Measurements from ENCODE around the gene FAF1. TPM values are rescaled to one million over a fixed set of nuclear protein-coding genes. Genes with fewer than 3 reads are reported as not detected.

The FAF1 gene
- total RNA-seq, 1 donor from 2014 or later, result 10.4 TPM

- no peak for DNase-seq (ENCODE audit: low spot score)
Observed at GRCh38 chr1:50702395-50702794, 257.7 kb downstream of the FAF1 start.

GRCh38 chr1:50701706-50702317 is 258.3 kb downstream of the FAF1 start:
- DNase-seq (ENCODE audit: low spot score), result no peak

DNA sequence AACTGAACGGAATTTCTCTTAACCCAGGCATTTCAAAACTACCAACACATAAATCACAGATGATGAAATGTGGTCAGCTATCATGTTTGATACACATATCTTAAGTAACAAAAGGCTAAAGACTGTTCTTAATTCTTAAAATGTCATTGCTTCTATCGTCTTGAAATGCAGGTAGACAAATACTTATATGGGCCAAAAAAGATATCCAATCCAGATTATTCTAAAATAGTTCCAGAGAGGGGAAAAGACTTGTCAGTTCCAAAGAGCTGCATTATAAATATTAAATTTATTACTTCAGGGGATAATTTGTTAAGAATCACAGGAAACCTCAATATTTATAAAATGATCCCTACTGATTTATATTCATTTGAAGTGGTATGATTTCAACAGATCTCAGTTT is 259.4 kb downstream of the FAF1 start:
- no peak for DNase-seq (ENCODE audit: low spot score)

DNA sequence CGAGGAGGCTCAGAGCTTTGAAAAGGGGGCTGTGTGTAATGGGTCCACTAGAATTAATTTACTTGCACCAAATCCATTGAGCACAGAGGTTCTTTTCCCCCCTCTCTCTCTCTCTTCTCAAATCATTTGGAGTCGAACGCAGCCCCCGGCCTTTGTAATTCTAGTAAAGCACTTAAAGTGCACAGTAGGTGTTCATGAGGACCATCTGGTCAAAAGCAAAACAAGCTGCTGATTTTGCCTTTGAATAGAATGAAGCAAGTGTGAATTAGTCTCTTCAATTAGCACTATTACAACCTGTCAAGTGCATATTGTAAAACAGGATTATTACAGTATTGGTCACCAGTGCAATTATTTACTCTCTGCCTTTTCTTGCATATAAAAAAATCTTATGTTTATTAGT is 259.9 kb downstream of the FAF1 start:
- DNase-seq (ENCODE audit: low spot score), result no peak

- DNase-seq (ENCODE audit: low spot score), result no peak
Observed at GRCh38 chr1:50699795-50700194, 260.3 kb downstream of the FAF1 start.

GRCh38 chr1:50697440-50698421 is 262.3 kb downstream of the FAF1 start:
- DNase-seq (ENCODE audit: low spot score), result no peak

GRCh38 chr1:50693829-50694228 is 266.2 kb downstream of the FAF1 start:
- DNase-seq (ENCODE audit: low spot score), result no peak

DNA sequence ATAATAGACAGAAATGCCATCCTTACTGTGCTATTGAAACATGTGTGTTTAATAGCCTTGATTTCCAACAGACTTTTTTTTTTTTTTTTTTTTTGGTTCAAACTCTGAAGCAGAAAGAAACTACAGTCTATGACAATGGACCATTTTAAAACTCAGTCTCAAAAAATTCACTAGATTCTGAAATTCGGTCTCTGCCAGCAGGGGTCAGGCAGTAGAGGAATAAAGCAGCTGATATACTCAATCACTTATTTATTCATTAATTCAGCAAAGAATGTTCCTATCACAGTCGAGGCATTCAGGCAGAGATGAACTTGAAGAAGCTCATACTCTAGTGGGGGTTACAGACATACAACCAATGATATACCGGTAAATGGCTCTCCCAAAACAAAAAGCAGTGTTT is 275.9 kb downstream of the FAF1 start:
- DNase-seq (ENCODE audit: low spot score), result no peak

DNA sequence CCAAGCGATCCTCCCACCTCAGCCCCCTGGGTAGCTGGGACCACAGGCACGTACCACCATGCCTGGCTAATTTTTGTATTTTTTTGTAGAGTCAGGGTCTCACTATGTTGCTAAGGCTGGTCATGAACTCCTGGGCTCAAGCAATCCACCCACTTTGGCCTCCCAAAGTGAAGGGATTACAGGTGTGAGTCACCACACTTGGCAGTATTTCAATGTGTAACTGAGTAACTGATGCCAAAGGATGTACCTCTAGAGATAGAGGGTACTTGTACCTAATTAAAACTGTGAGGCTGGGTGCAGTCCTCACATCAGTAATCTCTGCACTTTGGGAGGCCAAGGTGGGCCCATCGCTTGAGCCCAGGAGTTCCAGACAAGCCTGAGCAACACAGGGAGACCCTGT is 278.1 kb downstream of the FAF1 start:
- DNase-seq (ENCODE audit: low spot score), result no peak

- DNase-seq (ENCODE audit: low spot score), result no peak
Observed at GRCh38 chr1:50667710-50668356, 292.2 kb downstream of the FAF1 start.

GRCh38 chr1:50667272-50667671 is 292.8 kb downstream of the FAF1 start:
- DNase-seq (ENCODE audit: low spot score), result no peak

GRCh38 chr1:50666849-50667248 is 293.2 kb downstream of the FAF1 start:
- DNase-seq (ENCODE audit: low spot score), result no peak

DNA sequence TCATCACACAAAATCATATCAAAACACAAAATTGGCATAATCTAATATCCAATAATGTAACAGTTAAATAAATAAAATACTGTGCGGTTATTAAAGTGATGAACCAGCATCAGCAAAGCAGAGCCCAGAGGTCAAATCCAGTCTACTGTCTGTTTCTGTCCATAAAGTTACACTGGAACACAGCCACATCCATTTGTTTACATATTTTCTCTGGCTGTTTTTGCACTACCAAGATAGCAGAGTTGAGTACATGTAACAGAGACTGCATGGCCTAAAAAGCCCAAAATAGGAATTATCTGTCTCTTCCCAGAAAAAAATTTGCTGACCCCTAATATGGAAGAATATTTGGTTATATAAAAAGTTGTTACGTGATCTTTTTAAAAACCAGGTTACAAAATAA is 294.7 kb downstream of the FAF1 start:
- peak; percentile 34 for DNase-seq (ENCODE audit: low spot score)

- no peak for DNase-seq (ENCODE audit: low spot score)
Observed at GRCh38 chr1:50661626-50662025, 298.4 kb downstream of the FAF1 start.

DNA sequence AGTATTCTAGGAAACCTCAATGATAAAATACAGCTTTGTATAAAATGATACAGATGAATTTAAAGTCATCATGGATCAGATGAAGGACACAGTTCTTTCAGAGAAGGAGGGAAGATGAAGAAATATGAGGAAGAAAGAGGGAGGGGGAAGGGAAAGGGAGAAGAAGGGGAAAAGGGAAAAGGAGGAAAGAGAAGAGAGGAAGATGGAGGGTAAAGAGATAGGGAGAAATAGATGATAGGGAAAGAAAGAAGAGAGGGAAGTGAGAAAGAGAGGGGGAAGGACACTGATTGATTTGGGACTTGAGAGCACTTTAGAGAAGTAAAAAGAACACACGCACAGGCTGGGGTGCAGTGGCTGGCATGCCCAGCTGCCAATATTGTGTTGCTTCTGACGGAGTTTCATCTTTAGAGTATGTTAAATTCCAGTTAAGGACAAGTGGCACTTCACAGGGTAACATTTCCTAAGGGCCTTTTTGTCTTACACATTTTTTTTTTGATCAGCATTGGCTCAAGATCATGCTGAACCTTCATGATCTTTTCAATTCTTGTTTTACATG is 300.9 kb downstream of the FAF1 start:
- no peak for DNase-seq (ENCODE audit: low spot score)

DNA sequence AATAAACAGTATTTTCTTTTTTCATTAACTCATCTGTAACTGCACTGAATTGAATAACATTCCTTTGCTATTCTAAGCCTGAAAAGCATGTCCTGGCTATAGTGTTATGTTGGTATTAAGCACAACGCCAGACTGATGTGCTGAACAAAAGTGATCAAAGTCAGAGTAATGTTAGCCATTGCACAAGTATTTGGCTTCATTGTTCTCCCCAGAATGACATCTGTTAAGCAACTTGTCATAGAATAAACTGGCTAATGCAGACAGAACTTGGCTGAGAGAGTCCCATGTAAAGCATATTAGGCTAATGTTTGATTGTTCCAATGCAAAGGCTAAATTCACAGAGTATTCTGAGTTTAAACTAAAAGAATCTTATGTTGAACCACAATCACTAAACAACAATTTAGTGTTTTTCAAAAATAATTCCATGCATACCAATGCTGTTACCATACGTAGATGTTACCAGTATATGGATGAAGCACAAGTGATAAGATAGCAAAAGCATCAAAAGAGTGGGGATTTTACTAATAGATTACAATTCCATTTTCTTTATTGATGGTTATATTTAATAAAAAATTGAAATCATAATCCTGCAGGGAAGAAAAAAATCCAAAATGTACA is 301.5 kb downstream of the FAF1 start:
- no peak for DNase-seq (ENCODE audit: low spot score)

GRCh38 chr1:50656931-50657330 is 303.1 kb downstream of the FAF1 start:
- DNase-seq (ENCODE audit: low spot score), result no peak

DNA sequence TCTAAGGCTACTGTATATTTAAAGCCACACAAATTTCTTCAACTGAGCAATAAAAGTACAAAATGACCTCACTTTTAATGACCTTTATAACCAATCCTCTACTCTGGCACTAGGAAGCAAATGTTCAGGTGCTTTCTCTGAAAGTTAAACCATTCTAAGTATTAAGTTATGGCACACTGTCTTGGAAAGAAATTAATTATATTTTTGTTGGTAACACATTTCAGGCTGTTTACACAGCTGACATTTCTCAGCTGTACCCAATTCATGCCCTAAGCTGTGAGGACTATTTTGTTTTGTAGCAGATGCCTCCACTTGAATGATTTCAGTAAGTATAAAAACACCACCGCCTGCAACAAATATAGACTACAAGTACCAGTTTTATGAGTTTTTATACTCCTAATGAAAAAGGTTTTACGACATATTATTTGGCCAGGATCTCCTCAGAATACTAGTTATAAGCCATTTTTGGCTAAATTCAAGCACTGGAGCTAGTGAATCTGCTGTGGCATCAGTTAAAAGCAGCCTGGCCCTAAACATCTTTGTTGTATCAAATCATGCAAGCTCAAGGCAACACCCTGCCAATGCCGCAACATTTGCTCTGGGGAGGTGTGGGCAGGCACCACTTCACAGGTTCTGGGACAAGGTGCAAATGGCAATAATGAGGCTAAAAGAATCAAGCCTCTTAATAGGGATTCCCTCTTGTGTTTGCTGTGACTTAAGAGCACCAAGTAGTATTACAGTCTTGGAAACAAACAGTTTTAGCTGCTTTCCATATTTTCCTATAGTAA is 308.4 kb downstream of the FAF1 start:
- no peak for DNase-seq (ENCODE audit: low spot score)

DNA sequence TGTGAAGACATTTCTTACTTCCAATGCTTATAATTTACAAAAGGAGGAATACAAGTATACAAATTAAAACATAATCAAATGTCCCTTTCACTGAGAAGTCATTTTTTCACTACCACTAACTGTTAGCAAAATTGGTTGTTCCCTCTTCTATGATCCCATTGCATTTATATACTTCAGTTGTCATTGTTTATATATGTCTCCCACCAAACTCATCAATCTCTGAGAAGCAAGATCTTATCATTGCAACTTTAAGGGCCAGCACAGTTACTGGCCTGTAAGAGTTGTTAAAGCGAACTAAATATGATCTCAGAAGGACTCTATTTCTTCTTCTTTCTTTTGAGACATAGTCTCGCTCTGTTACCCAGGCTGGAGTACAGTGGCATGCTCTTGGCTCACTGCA is 313.5 kb downstream of the FAF1 start:
- no peak for DNase-seq (ENCODE audit: low spot score)

DNA sequence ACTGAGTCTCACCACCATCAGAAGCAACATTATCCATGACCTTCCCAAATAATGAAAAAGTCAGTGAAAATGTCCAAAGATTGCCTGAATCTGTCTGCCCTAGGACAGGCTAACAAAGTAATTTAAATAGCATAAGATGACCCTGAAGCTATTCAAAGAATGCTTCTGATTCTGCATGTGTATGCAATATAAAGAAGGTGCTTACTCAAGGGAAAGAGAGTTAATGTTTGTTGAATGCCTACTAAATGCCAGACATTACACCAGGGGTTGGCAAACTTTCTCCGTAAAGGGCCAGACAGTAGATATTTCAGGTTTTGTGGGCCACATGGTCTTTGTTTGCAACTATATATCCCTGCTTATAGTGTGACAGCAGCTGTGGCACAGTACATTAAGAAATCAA is 314.9 kb downstream of the FAF1 start:
- no peak for DNase-seq (ENCODE audit: low spot score)

Measured in umbilical cord (tissue), 2 donors.